ENCODE measurements around the gene PIP4K2B.
A peak's percentile ranks its signal among the peaks of the same experiment; 100 is the strongest.

PIP4K2B gene

GRCh38 chr17:38752308-38753070 is 46.9 kb downstream of the PIP4K2B start, which contains the start of gene PSMB3:
TSS of gene PSMB3 (plus strand) at chr17:38752741. CDS start at chr17:38752827, 86 bp downstream.
- Histone ChIP-seq H3K9me3 (ENCODE audit: control insufficient read depth in 5 of 5, low read length in 5 of 5) (no peaks in the 10 kb centered on the region), H3K27ac (ENCODE audit: low read depth, low read length) (peak within 1 kb of the TSS; percentile 96), H3K4me1 (ENCODE audit: control insufficient read depth in 5 of 5, insufficient read depth in 5 of 5, low read length in 5 of 5) (peaks cover 9 to 58% (median 55%) of the 10 kb centered on the region in 5 donors), H3K4me3 (ENCODE audit: low read depth in 1 of 5, low read length in 5 of 5) (peak within 1 kb of the TSS; percentile 90 to 99 (median 97)), H3K36me3 (ENCODE audit: control insufficient read depth in 5 of 5, insufficient read depth in 5 of 5, low read length in 5 of 5) (peaks cover 5 to 26% (median 16%) of the 10 kb centered on the region in 5 donors), H3K9ac (ENCODE audit: low read length in 5 of 5) (peak within 1 kb of the TSS; percentile 95 to 99 (median 97)), H3K27me3 (ENCODE audit: control insufficient read depth in 5 of 5, insufficient read depth in 4 of 5, low read length in 5 of 5) (peaks cover 0 to 15% (median 0%) of the 10 kb centered on the region in 5 donors)

GRCh38 chr17:38751808-38752307 is 47.5 kb downstream of the PIP4K2B start:
- peak overlapping the region; percentile 89 to 99 (median 94) for H3K4me3 ChIP-seq (ENCODE audit: low read depth in 1 of 5, low read length in 5 of 5)
- no peaks in the 10 kb centered on the region for H3K9me3 ChIP-seq (ENCODE audit: control insufficient read depth in 5 of 5, low read length in 5 of 5)
- peak overlapping the region; percentile 66 to 99 (median 79) for H3K9ac ChIP-seq (ENCODE audit: low read length in 5 of 5)
- peak overlapping the region; percentile 96 for H3K27ac ChIP-seq (ENCODE audit: low read depth, low read length)
- peaks cover 9 to 63% (median 60%) of the 10 kb centered on the region in 5 donors for H3K4me1 ChIP-seq (ENCODE audit: control insufficient read depth in 5 of 5, insufficient read depth in 5 of 5, low read length in 5 of 5)
- peaks cover 0 to 15% (median under 1%) of the 10 kb centered on the region in 5 donors for H3K27me3 ChIP-seq (ENCODE audit: control insufficient read depth in 5 of 5, insufficient read depth in 4 of 5, low read length in 5 of 5)
- peaks cover 5 to 21% (median 16%) of the 10 kb centered on the region in 5 donors for H3K36me3 ChIP-seq (ENCODE audit: control insufficient read depth in 5 of 5, insufficient read depth in 5 of 5, low read length in 5 of 5)

GRCh38 chr17:38751144-38751807 is 48.1 kb downstream of the PIP4K2B start:
- Histone ChIP-seq H3K27me3 (ENCODE audit: control insufficient read depth in 5 of 5, insufficient read depth in 4 of 5, low read length in 5 of 5) (peaks cover 0 to 18% (median 6%) of the 10 kb centered on the region in 5 donors), H3K4me1 (ENCODE audit: control insufficient read depth in 5 of 5, insufficient read depth in 5 of 5, low read length in 5 of 5) (peaks cover 11 to 69% (median 66%) of the 10 kb centered on the region in 5 donors), H3K9ac (ENCODE audit: low read length in 5 of 5) (no peak overlapping the region), H3K4me3 (ENCODE audit: low read depth in 1 of 5, low read length in 5 of 5) (peak overlapping the region in 4 of 5 donors; percentile 89 to 99 (median 92)), H3K36me3 (ENCODE audit: control insufficient read depth in 5 of 5, insufficient read depth in 5 of 5, low read length in 5 of 5) (peaks cover 5 to 16% (median 12%) of the 10 kb centered on the region in 5 donors), H3K27ac (ENCODE audit: low read depth, low read length) (peak overlapping the region; percentile 96), H3K9me3 (ENCODE audit: control insufficient read depth in 5 of 5, low read length in 5 of 5) (no peaks in the 10 kb centered on the region)

GRCh38 chr17:38750312-38751121 is 48.8 kb downstream of the PIP4K2B start:
- Histone ChIP-seq H3K9ac (ENCODE audit: low read length in 5 of 5) (peak overlapping the region in 1 of 5 donors; percentile 1), H3K36me3 (ENCODE audit: control insufficient read depth in 5 of 5, insufficient read depth in 5 of 5, low read length in 5 of 5) (peaks cover 0 to 8% (median 4%) of the 10 kb centered on the region in 5 donors), H3K9me3 (ENCODE audit: control insufficient read depth in 5 of 5, low read length in 5 of 5) (no peaks in the 10 kb centered on the region), H3K27ac (ENCODE audit: low read depth, low read length) (peak overlapping the region; percentile 96), H3K4me1 (ENCODE audit: control insufficient read depth in 5 of 5, insufficient read depth in 5 of 5, low read length in 5 of 5) (peaks cover 11 to 76% (median 69%) of the 10 kb centered on the region in 5 donors), H3K27me3 (ENCODE audit: control insufficient read depth in 5 of 5, insufficient read depth in 4 of 5, low read length in 5 of 5) (peaks cover 0 to 25% (median 6%) of the 10 kb centered on the region in 5 donors), H3K4me3 (ENCODE audit: low read depth in 1 of 5, low read length in 5 of 5) (peak overlapping the region in 4 of 5 donors; percentile 52 to 94 (median 77))

GRCh38 chr17:38750044-38750311 is 49.4 kb downstream of the PIP4K2B start:
- Histone ChIP-seq H3K27me3 (ENCODE audit: control insufficient read depth in 5 of 5, insufficient read depth in 4 of 5, low read length in 5 of 5) (peaks cover 0 to 25% (median 6%) of the 10 kb centered on the region in 5 donors), H3K9me3 (ENCODE audit: control insufficient read depth in 5 of 5, low read length in 5 of 5) (no peaks in the 10 kb centered on the region), H3K4me1 (ENCODE audit: control insufficient read depth in 5 of 5, insufficient read depth in 5 of 5, low read length in 5 of 5) (peaks cover 11 to 78% (median 71%) of the 10 kb centered on the region in 5 donors), H3K4me3 (ENCODE audit: low read depth in 1 of 5, low read length in 5 of 5) (peak overlapping the region in 4 of 5 donors; percentile 52 to 94 (median 77)), H3K9ac (ENCODE audit: low read length in 5 of 5) (peak overlapping the region in 2 of 5 donors; percentile 1 to 69), H3K27ac (ENCODE audit: low read depth, low read length) (no peak overlapping the region), H3K36me3 (ENCODE audit: control insufficient read depth in 5 of 5, insufficient read depth in 5 of 5, low read length in 5 of 5) (peaks cover 0 to 6% (median 4%) of the 10 kb centered on the region in 5 donors)

GRCh38 chr17:38749223-38750043 is 49.9 kb downstream of the PIP4K2B start:
- H3K4me3 ChIP-seq (ENCODE audit: low read depth in 1 of 5, low read length in 5 of 5), result peak overlapping the region; percentile 52 to 94 (median 79)
- H3K36me3 ChIP-seq (ENCODE audit: control insufficient read depth in 5 of 5, insufficient read depth in 5 of 5, low read length in 5 of 5), result peaks cover 0 to 1% (median under 1%) of the 10 kb centered on the region in 5 donors
- peaks cover 11 to 78% (median 71%) of the 10 kb centered on the region in 5 donors for H3K4me1 ChIP-seq (ENCODE audit: control insufficient read depth in 5 of 5, insufficient read depth in 5 of 5, low read length in 5 of 5)
- H3K27me3 ChIP-seq (ENCODE audit: control insufficient read depth in 5 of 5, insufficient read depth in 4 of 5, low read length in 5 of 5), result peaks cover 0 to 25% (median 6%) of the 10 kb centered on the region in 5 donors
- peak overlapping the region; percentile 75 for H3K27ac ChIP-seq (ENCODE audit: low read depth, low read length)
- H3K9ac ChIP-seq (ENCODE audit: low read length in 5 of 5), result peak overlapping the region in 3 of 5 donors; percentile 51 to 69 (median 59)
- H3K9me3 ChIP-seq (ENCODE audit: control insufficient read depth in 5 of 5, low read length in 5 of 5), result no peaks in the 10 kb centered on the region

GRCh38 chr17:38748892-38749222 is 50.5 kb downstream of the PIP4K2B start:
- H3K4me3 ChIP-seq (ENCODE audit: low read depth in 1 of 5, low read length in 5 of 5), result peak overlapping the region in 4 of 5 donors; percentile 52 to 94 (median 77)
- no peaks in the 10 kb centered on the region for H3K36me3 ChIP-seq (ENCODE audit: control insufficient read depth in 5 of 5, insufficient read depth in 5 of 5, low read length in 5 of 5)
- H3K27me3 ChIP-seq (ENCODE audit: control insufficient read depth in 5 of 5, insufficient read depth in 4 of 5, low read length in 5 of 5), result peaks cover 0 to 25% (median 6%) of the 10 kb centered on the region in 5 donors
- H3K9me3 ChIP-seq (ENCODE audit: control insufficient read depth in 5 of 5, low read length in 5 of 5), result no peaks in the 10 kb centered on the region
- H3K9ac ChIP-seq (ENCODE audit: low read length in 5 of 5), result peak overlapping the region in 3 of 5 donors; percentile 51 to 69 (median 59)
- H3K27ac ChIP-seq (ENCODE audit: low read depth, low read length), result peak overlapping the region; percentile 75
- H3K4me1 ChIP-seq (ENCODE audit: control insufficient read depth in 5 of 5, insufficient read depth in 5 of 5, low read length in 5 of 5), result peaks cover 11 to 75% (median 69%) of the 10 kb centered on the region in 5 donors

GRCh38 chr17:38748149-38748891 is 51.0 kb downstream of the PIP4K2B start, which contains the start of gene PCGF2:
TSS of gene PCGF2 (minus strand) at chr17:38748336. CDS start at chr17:38740402, 7,934 bp downstream.
- no peaks in the 10 kb centered on the region for H3K36me3 ChIP-seq (ENCODE audit: control insufficient read depth in 5 of 5, insufficient read depth in 5 of 5, low read length in 5 of 5)
- H3K9ac ChIP-seq (ENCODE audit: low read length in 5 of 5), result peak within 1 kb of the TSS in 4 of 5 donors; percentile 62 to 80 (median 76)
- no peaks in the 10 kb centered on the region for H3K9me3 ChIP-seq (ENCODE audit: control insufficient read depth in 5 of 5, low read length in 5 of 5)
- peak within 1 kb of the TSS; percentile 67 to 94 (median 82) for H3K4me3 ChIP-seq (ENCODE audit: low read depth in 1 of 5, low read length in 5 of 5)
- peak within 1 kb of the TSS; percentile 75 for H3K27ac ChIP-seq (ENCODE audit: low read depth, low read length)
- peaks cover 9 to 70% (median 64%) of the 10 kb centered on the region in 5 donors for H3K4me1 ChIP-seq (ENCODE audit: control insufficient read depth in 5 of 5, insufficient read depth in 5 of 5, low read length in 5 of 5)
- H3K27me3 ChIP-seq (ENCODE audit: control insufficient read depth in 5 of 5, insufficient read depth in 4 of 5, low read length in 5 of 5), result peaks cover 0 to 25% (median 6%) of the 10 kb centered on the region in 5 donors

Data from subcutaneous abdominal adipose tissue (tissue), 5 donors.